ENCODE data around the gene ALG12. TPM values are rescaled to one million over a fixed set of nuclear protein-coding genes. Genes with fewer than 3 reads are reported as not detected.

ALG12 gene
- total and polyA plus RNA-seq, 8 donors, result 2.3 to 30.7 (median 9.0) TPM

DNA sequence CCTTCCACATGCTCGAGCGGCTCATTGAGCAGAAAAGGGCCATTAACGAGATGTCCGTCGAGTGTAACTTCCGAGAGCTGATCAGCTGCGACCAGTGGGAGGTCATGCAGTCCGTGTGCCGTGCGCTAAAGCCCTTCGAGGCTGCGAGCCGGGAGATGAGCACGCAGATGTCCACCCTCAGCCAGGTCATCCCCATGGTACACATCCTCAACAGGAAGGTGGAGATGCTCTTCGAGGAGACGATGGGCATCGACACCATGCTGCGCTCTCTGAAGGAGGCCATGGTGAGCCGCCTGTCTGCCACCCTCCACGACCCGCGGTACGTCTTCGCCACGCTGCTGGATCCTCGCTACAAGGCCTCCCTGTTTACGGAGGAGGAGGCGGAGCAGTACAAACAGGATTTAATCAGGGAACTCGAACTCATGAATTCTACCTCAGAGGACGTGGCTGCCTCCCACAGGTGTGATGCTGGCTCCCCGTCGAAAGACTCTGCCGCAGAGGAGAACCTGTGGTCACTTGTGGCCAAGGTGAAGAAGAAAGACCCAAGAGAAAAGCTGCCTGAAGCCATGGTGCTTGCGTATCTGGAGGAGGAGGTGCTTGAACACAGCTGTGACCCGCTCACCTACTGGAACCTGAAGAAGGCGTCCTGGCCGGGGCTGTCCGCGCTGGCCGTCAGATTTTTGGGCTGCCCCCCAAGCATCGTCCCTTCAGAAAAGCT, 31.7 kb downstream of the ALG12 start:
- WGBS, 5 donors, result 97 to 98% (median 98%) methylated on average over 41 of the region's 41 CpGs
- Histone ChIP-seq H3K9me3 (peaks cover 0 to 7% (median 0%) of the 10 kb centered on the region in 4 donors), H3K36me3 (peaks cover 34 to 75% (median 64%) of the 10 kb centered on the region in 4 donors), H3K4me1 (no peaks in the 10 kb centered on the region), H3K27me3 (no peaks in the 10 kb centered on the region), H3K4me3 (no peak overlapping the region), H3K27ac (no peak overlapping the region)
- DNase-seq, result no peak
- intact Hi-C loops (cut with DNase I; ENCODE audit: low total_unique reads), result no loop called here
- TF ChIP-seq EP300 (IDR thresholded peaks at IDR 0.05) (no peak), POLR2A (IDR thresholded peaks at IDR 0.05) (no peak), POLR2AphosphoS5 (IDR thresholded peaks at IDR 0.05) (no peak)
- TF ChIP-seq, protein P1, sequence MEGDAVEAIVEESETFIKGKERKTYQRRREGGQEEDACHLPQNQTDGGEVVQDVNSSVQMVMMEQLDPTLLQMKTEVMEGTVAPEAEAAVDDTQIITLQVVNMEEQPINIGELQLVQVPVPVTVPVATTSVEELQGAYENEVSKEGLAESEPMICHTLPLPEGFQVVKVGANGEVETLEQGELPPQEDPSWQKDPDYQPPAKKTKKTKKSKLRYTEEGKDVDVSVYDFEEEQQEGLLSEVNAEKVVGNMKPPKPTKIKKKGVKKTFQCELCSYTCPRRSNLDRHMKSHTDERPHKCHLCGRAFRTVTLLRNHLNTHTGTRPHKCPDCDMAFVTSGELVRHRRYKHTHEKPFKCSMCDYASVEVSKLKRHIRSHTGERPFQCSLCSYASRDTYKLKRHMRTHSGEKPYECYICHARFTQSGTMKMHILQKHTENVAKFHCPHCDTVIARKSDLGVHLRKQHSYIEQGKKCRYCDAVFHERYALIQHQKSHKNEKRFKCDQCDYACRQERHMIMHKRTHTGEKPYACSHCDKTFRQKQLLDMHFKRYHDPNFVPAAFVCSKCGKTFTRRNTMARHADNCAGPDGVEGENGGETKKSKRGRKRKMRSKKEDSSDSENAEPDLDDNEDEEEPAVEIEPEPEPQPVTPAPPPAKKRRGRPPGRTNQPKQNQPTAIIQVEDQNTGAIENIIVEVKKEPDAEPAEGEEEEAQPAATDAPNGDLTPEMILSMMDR (IDR thresholded peaks at IDR 0.05), result no peak

DNA sequence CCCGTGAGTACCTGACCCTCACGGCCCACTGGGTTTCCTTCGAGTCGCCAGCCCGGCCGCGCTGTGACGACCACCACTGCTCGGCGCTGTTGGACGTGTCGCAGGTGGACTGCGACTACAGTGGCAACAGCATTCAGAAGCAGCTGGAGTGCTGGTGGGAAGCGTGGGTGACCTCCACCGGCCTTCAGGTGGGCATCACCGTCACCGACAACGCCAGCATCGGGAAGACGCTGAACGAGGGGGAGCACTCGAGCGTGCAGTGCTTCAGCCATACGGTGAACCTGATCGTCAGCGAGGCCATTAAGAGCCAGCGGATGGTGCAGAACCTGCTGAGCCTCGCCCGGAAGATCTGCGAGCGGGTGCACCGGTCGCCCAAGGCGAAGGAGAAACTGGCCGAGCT, 32.4 kb downstream of the ALG12 start:
- peaks cover 34 to 69% (median 64%) of the 10 kb centered on the region in 4 donors for H3K36me3 ChIP-seq

DNA sequence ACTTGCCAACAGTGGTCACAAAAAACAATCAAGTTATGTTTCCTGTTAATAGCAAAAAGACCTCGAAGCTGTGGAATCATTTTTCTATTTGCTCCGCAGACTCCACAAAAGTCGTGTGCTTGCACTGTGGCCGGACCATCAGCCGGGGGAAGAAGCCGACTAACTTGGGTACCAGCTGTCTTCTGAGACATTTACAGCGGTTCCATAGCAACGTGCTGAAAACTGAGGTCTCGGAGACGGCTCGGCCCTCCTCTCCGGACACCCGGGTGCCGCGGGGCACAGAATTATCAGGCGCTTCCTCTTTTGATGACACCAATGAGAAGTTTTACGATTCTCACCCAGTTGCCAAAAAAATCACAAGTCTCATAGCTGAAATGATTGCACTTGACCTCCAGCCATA, 33.0 kb downstream of the ALG12 start:
- Histone ChIP-seq H3K4me1 (no peaks in the 10 kb centered on the region), H3K9me3 (peaks cover 0 to 7% (median 0%) of the 10 kb centered on the region in 4 donors), H3K36me3 (peaks cover 34 to 64% (median 63%) of the 10 kb centered on the region in 4 donors), H3K4me3 (no peak overlapping the region), H3K27me3 (no peaks in the 10 kb centered on the region), H3K27ac (no peak overlapping the region)
- WGBS, 5 donors, result 96 to 98% (median 97%) methylated on average over 17 of the region's 17 CpGs
- TF ChIP-seq, protein P1 (IDR thresholded peaks at IDR 0.05), result no peak
- TF ChIP-seq POLR2A (IDR thresholded peaks at IDR 0.05), result no peak
- no peak for TF ChIP-seq POLR2AphosphoS5 (IDR thresholded peaks at IDR 0.05)
- no peak for TF ChIP-seq EP300 (IDR thresholded peaks at IDR 0.05)
- no peak for DNase-seq
- intact Hi-C loops (cut with DNase I; ENCODE audit: low total_unique reads), result no loop called here

More for the DNA sequence above, 32.4 kb downstream of the ALG12 start:
- Histone ChIP-seq H3K4me1 (no peaks in the 10 kb centered on the region), H3K27me3 (no peaks in the 10 kb centered on the region), H3K4me3 (no peak overlapping the region), H3K9me3 (peaks cover 0 to 7% (median 0%) of the 10 kb centered on the region in 4 donors), H3K27ac (no peak overlapping the region)
- 96 to 99% (median 98%) methylated on average over 35 of the region's 35 CpGs for WGBS, 5 donors
- TF ChIP-seq, protein P1 (IDR thresholded peaks at IDR 0.05), result no peak
- no peak for TF ChIP-seq POLR2AphosphoS5 (IDR thresholded peaks at IDR 0.05)
- TF ChIP-seq POLR2A (IDR thresholded peaks at IDR 0.05), result no peak
- no peak for TF ChIP-seq EP300 (IDR thresholded peaks at IDR 0.05)
- intact Hi-C loops (cut with DNase I; ENCODE audit: low total_unique reads), result no loop called here
- no peak for DNase-seq

DNA sequence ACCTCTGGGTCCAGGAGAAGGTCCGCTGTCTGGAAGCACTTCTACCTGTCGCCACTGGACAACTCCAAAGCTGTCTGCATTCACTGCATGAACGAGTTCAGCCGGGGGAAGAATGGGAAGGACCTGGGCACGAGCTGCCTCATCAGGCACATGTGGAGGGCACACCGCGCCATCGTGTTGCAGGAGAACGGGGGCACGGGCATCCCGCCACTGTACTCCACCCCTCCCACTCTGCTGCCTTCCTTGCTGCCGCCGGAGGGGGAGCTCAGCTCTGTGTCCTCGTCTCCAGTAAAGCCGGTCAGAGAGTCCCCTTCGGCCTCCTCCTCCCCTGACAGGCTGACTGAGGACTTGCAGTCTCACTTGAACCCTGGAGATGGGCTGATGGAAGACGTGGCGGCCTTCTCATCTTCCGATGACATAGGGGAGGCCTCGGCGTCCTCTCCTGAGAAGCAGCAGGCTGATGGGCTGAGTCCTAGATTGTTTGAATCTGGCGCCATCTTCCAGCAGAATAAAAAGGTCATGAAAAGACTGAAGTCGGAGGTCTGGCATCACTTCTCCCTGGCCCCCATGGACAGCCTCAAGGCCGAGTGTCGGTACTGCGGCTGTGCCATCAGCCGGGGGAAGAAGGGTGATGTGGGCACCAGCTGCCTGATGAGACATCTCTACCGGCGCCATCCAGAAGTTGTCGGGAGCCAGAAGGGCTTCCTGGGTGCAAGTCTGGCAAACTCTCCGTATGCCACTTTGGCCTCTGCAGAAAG, 33.6 kb downstream of the ALG12 start:
- TF ChIP-seq, protein P1 (IDR thresholded peaks at IDR 0.05), result no peak
- no peak for TF ChIP-seq POLR2A (IDR thresholded peaks at IDR 0.05)
- TF ChIP-seq EP300 (IDR thresholded peaks at IDR 0.05), result no peak
- TF ChIP-seq POLR2AphosphoS5 (IDR thresholded peaks at IDR 0.05), result no peak
- H3K4me3 ChIP-seq, result no peak overlapping the region
- H3K36me3 ChIP-seq, result peaks cover 34 to 63% (median 60%) of the 10 kb centered on the region in 4 donors
- H3K27me3 ChIP-seq, result no peaks in the 10 kb centered on the region
- DNase-seq, result no peak
- H3K9me3 ChIP-seq, result peaks cover 0 to 7% (median 0%) of the 10 kb centered on the region in 4 donors
- no peak overlapping the region for H3K27ac ChIP-seq
- intact Hi-C loops (cut with DNase I; ENCODE audit: low total_unique reads), result no loop called here
- 91 to 96% (median 95%) methylated on average over 29 to 31 of the region's 31 CpGs for WGBS, 5 donors
- no peaks in the 10 kb centered on the region for H3K4me1 ChIP-seq

Data from stomach (tissue), 9 donors.